Chondrocyte (in vitro differentiated cells): ENCODE data around the gene GXYLT2. TPM values are rescaled to one million over a fixed set of nuclear protein-coding genes. Genes with fewer than 3 reads are reported as not detected.

Source experiments
- DNase-seq: peaks from one replicate; pipeline ENCODE4 v3.0.0; 2021; ENCODE audit warnings: mixed read lengths, low spot score
- H3K27ac Mint-ChIP-seq: one replicate; pipeline ENCODE4 v1.8.0; 2021; ENCODE audit warnings: mild to moderate bottlenecking, moderate library complexity, mixed read lengths; ENCODE audit not compliant: unreplicated experiment
- H3K27me3 Mint-ChIP-seq: 2 replicates; pipeline ENCODE4 v1.8.0; 2021; ENCODE audit warnings: low read depth, mixed read lengths
- H3K36me3 Mint-ChIP-seq: 2 replicates; pipeline ENCODE4 v1.8.0; 2021; ENCODE audit warnings: low read depth, mixed read lengths
- H3K4me1 Mint-ChIP-seq: 2 replicates; pipeline ENCODE4 v1.8.0; 2021; ENCODE audit warnings: low read depth, mild to moderate bottlenecking, mixed read lengths
- H3K4me3 Mint-ChIP-seq: one replicate; pipeline ENCODE4 v1.8.0; 2021; ENCODE audit warnings: mild to moderate bottlenecking, moderate library complexity, mixed read lengths; ENCODE audit not compliant: unreplicated experiment
- H3K9me3 Mint-ChIP-seq: 2 replicates; pipeline ENCODE4 v1.8.0; 2021; ENCODE audit warnings: low read depth, mixed read lengths
- total RNA-seq: library from RNA; stranded (reverse); gene quantifications from 3 replicates; pipeline ENCODE4 v1.2.1, GENCODE V29; 2021
- TF ChIP-seq, protein P1 (sequence below): fragments of 200-600 bp; sonication (generic); IDR thresholded peaks from 2 replicates; pipeline ENCODE4 v1.5.0; 2021; ENCODE audit warnings: antibody characterized with exemption, mild to moderate bottlenecking, moderate library complexity

The GXYLT2 gene
- total RNA-seq, 1 donor from 2014 or later = 99.3 TPM

DNA sequence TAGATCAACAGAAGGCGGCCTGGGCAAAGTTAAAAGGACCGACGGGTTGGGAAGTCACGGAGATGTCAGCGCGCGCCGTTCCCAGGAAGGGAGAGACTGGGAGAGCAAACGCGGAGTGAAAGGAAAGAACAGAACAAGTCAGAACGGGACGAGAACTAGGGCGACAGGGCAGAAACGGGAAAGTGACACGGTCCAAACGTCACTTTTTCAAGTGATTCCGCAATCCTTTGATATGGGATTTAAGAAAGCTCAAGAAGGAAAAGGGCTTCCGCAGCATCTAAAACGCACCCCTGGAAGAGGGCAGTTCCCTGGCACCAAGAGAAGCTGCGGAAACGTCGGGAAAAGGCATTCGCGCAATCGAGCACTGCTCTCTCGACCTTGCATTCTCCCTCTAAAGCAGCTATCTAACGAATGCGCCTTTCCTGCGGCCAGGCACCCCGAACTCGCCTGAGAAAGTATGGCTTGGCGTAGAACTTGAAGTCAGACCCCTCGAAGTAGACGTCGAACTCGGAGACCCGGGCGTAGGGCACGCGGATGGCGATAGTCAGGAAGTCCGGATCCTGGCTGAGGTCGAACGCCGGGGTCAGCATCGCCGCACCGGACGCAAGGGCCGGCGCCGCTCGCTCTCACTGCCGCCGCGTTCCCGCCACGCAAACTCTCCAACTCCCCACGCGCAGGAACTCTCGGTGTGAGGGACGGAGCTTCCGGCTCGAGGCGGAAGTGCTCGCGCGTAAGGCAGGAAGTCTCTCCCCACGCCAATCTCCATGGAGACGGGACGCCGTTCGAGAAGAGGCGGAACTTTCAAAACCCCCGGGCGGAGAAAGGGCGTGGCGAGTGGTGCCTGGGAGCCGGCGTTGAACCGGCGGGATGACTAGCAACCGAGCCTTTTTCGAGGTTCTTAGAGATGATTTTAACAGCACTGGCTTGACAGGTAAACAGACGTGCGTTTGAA lies 39.8 kb upstream of the GXYLT2 start, which contains the start of gene SHQ1:
SHQ1 (minus strand) TSS at position 695 of the 952 bp plus-strand sequence; CDS start at position 590, 105 bp downstream.
- Mint-ChIP-seq H3K4me3 (peak within 1 kb of the TSS; percentile 89), H3K27ac (peak within 1 kb of the TSS; percentile 91), H3K27me3 (no peaks in the 10 kb centered on the region), H3K4me1 (peaks cover 47% of the 10 kb centered on the region), H3K36me3 (peaks cover 1% of the 10 kb centered on the region), H3K9me3 (no peaks in the 10 kb centered on the region)
- peak; percentile 95 for DNase-seq
- TF ChIP-seq, protein P1, sequence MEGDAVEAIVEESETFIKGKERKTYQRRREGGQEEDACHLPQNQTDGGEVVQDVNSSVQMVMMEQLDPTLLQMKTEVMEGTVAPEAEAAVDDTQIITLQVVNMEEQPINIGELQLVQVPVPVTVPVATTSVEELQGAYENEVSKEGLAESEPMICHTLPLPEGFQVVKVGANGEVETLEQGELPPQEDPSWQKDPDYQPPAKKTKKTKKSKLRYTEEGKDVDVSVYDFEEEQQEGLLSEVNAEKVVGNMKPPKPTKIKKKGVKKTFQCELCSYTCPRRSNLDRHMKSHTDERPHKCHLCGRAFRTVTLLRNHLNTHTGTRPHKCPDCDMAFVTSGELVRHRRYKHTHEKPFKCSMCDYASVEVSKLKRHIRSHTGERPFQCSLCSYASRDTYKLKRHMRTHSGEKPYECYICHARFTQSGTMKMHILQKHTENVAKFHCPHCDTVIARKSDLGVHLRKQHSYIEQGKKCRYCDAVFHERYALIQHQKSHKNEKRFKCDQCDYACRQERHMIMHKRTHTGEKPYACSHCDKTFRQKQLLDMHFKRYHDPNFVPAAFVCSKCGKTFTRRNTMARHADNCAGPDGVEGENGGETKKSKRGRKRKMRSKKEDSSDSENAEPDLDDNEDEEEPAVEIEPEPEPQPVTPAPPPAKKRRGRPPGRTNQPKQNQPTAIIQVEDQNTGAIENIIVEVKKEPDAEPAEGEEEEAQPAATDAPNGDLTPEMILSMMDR = no peak

DNA sequence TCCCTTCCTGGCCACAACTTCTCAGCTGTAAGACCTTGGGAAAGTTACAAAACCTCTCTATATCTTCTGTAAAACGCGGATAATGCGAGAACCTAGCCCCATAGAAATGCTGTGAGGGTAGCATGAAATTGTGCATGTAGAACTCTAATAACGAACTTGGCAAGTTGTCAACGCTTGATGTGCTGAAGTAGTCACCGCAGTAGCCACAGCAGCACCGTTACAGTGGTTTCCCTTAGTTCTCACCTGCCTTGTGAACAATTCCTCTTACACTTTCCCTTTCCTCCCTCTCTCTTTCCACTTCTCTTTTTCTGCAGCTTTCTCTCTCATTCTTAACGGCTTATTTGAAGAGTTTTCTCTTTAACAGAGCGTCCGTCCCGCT lies 39.2 kb upstream of the GXYLT2 start:
- Mint-ChIP-seq H3K4me3 (peak overlapping the region; percentile 89), H3K27me3 (no peaks in the 10 kb centered on the region), H3K36me3 (peaks cover 1% of the 10 kb centered on the region), H3K9me3 (no peaks in the 10 kb centered on the region), H3K27ac (peak overlapping the region; percentile 91), H3K4me1 (peaks cover 47% of the 10 kb centered on the region)
- DNase-seq = no peak
- TF ChIP-seq, protein P1 = no peak

DNA sequence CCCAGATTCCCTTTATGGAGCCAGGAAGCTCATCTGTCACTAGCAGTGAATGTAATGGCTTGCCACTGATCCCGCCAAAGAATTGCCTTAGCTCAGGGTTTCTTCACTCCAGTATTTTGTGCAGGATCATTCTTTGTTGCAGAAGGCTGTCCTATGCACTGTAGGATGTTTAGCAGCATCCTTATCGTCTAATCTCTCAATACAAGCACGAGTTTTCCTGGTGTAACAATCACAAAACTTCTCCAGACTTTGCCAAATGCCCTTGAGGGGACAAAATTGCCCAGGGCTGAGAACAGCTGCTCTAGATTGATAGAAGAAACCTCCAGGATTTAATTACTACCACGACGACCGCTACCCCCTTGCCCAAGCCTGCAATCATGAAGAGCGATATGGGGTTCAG lies 32.8 kb upstream of the GXYLT2 start:
- no peaks in the 10 kb centered on the region for H3K27me3 Mint-ChIP-seq
- peaks cover 4% of the 10 kb centered on the region for H3K4me1 Mint-ChIP-seq

DNA sequence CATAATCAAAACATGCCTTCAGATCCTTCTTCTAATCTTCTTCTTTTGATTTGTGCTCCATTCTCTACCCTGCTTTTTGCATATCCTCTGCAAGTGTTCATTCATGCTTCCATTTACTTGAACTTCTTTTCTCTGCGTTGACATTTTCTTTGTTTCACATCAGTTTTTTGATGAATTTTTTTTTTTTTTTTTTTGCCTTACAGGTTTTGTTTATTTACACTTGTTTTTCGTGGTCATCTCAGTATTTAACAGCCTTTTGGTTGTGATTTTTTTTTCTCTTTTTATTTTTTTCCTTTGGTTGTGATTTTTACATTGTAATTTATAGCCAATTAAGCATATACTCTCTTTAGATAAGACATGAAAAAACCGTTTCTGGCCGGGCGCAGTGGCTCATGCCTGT lies 27.8 kb upstream of the GXYLT2 start:
- no peaks in the 10 kb centered on the region for H3K4me1 Mint-ChIP-seq
- no peaks in the 10 kb centered on the region for H3K27me3 Mint-ChIP-seq
- TF ChIP-seq, protein P1 = no peak
- H3K27ac Mint-ChIP-seq = no peak overlapping the region
- DNase-seq = no peak
- no peak overlapping the region for H3K4me3 Mint-ChIP-seq
- H3K9me3 Mint-ChIP-seq = no peaks in the 10 kb centered on the region
- no peaks in the 10 kb centered on the region for H3K36me3 Mint-ChIP-seq

More for the DNA sequence above, 32.8 kb upstream of the GXYLT2 start:
- TF ChIP-seq, protein P1 = no peak
- no peak overlapping the region for H3K27ac Mint-ChIP-seq
- H3K9me3 Mint-ChIP-seq = no peaks in the 10 kb centered on the region
- H3K36me3 Mint-ChIP-seq = no peaks in the 10 kb centered on the region
- DNase-seq = no peak
- H3K4me3 Mint-ChIP-seq = no peak overlapping the region

DNA sequence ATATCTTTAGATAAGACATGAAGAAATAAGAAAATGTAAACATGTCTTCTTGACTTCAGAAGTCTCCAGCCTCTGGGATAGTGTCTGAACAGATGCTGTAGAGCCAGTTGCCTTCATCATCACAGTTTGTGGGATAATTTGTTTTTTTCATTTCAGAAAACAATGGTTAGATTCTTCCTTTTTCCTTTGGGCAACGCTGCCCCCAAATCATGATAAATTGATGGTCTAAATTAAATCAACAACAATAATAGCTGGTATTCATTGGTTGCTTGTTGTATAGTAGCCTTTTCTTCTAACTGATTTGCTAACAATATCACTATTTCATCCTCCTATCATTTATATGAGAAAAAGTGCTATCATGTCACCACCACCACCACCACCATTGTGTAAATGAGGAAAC lies 27.0 kb upstream of the GXYLT2 start:
- no peak overlapping the region for H3K27ac Mint-ChIP-seq
- no peak for DNase-seq
- no peaks in the 10 kb centered on the region for H3K4me1 Mint-ChIP-seq
- no peaks in the 10 kb centered on the region for H3K36me3 Mint-ChIP-seq
- H3K9me3 Mint-ChIP-seq = no peaks in the 10 kb centered on the region
- no peak overlapping the region for H3K4me3 Mint-ChIP-seq
- no peaks in the 10 kb centered on the region for H3K27me3 Mint-ChIP-seq
- TF ChIP-seq, protein P1 = no peak
